Neural progenitor cell (in vitro differentiated cells): ENCODE data around the gene MDP1. TPM values are rescaled to one million over a fixed set of nuclear protein-coding genes. Genes with fewer than 3 reads are reported as not detected.
"Not testable (repeated sequence)": the region's sequence is repeated elsewhere in the genome, so short reads cannot be mapped to it uniquely, and the experiment has no call there.

Experiments used
- DNase-seq: peaks from one replicate; pipeline ENCODE4 v3.0.0-alpha.2; 2016; ENCODE audit warnings: low spot score
- H2AFZ ChIP-seq: fragments of 200-600 bp; sonication (generic); replicated peaks from 2 replicates; pipeline ENCODE4 v1.6.1; 2016; ENCODE audit warnings: antibody characterized with exemption
- H3F3A ChIP-seq: fragments of 200-600 bp; sonication (generic); 2 replicates; pipeline ENCODE4 v1.6.1; 2016; ENCODE audit warnings: antibody characterized with exemption, low read depth
- H3K27ac ChIP-seq: fragments of 200-600 bp; sonication (generic); 2 replicates; pipeline ENCODE4 v1.5.1; 2016; ENCODE audit warnings: mild to moderate bottlenecking
- H3K27me3 ChIP-seq: fragments of 200-600 bp; sonication (generic); 2 replicates; pipeline ENCODE4 v1.6.1; 2016; ENCODE audit warnings: mild to moderate bottlenecking, moderate library complexity
- H3K36me3 ChIP-seq: fragments of 200-600 bp; sonication (generic); 2 replicates; pipeline ENCODE4 v1.5.1; 2016
- H3K4me1 ChIP-seq: fragments of 200-600 bp; sonication (generic); 2 replicates; pipeline ENCODE4 v1.6.1; 2016; ENCODE audit warnings: mixed run types
- H3K4me2 ChIP-seq: fragments of 200-600 bp; sonication (generic); 2 replicates; pipeline ENCODE4 v1.6.1; 2016
- H3K4me3 ChIP-seq: fragments of 200-600 bp; sonication (generic); 2 replicates; pipeline ENCODE4 v1.5.1; 2016
- H3K79me2 ChIP-seq: fragments of 200-600 bp; sonication (generic); 2 replicates; pipeline ENCODE4 v1.6.1; 2016; ENCODE audit warnings: low read depth
- H3K9ac ChIP-seq: fragments of 200-600 bp; sonication (generic); 2 replicates; pipeline ENCODE4 v1.6.1; 2016
- H3K9me3 ChIP-seq: fragments of 200-600 bp; sonication (generic); 2 replicates; pipeline ENCODE4 v1.5.1; 2016; ENCODE audit warnings: low read depth
- H4K20me1 ChIP-seq: fragments of 200-600 bp; sonication (generic); 2 replicates; pipeline ENCODE4 v1.6.1; 2016; ENCODE audit warnings: low read depth
- H3K27ac Mint-ChIP-seq: 3 replicates; pipeline ENCODE4 v1.8.0; 2021; ENCODE audit warnings: mixed read lengths
- H3K27me3 Mint-ChIP-seq: 2 replicates; pipeline ENCODE4 v1.8.0; 2022; ENCODE audit warnings: low read depth, mild to moderate bottlenecking, inconsistent platforms, moderate library complexity, mixed read lengths; ENCODE audit not compliant: insufficient read depth
- H3K36me3 Mint-ChIP-seq: 3 replicates; pipeline ENCODE4 v1.8.0; 2021; ENCODE audit warnings: mixed read lengths
- H3K4me1 Mint-ChIP-seq: 3 replicates; pipeline ENCODE4 v1.8.0; 2021; ENCODE audit warnings: mixed read lengths
- H3K4me3 Mint-ChIP-seq: 3 replicates; pipeline ENCODE4 v1.8.0; 2021; ENCODE audit warnings: mild to moderate bottlenecking, moderate library complexity, mixed read lengths
- H3K9me3 Mint-ChIP-seq: 3 replicates; pipeline ENCODE4 v1.8.0; 2020; ENCODE audit warnings: mixed read lengths
- EZH2 ChIP-seq: fragments of 200-600 bp; sonication (generic); IDR thresholded peaks from 2 replicates; pipeline ENCODE4 v1.6.1; 2017; ENCODE audit warnings: antibody characterized with exemption, mild to moderate bottlenecking, moderate library complexity
- EZH2phosphoT487 ChIP-seq: fragments of 200-600 bp; sonication (generic); IDR thresholded peaks from 2 replicates; pipeline ENCODE4 v1.6.1; 2017; ENCODE audit warnings: antibody characterized with exemption
- total RNA-seq: library from RNA; depleted of rRNA; stranded (reverse); fragments of >200 nt; gene quantifications from 2 replicates; pipeline ENCODE4 v1.2.3, GENCODE V29; 2015; ENCODE audit warnings: low replicate concordance
- TF ChIP-seq, protein P1 (sequence below): fragments of 200-600 bp; sonication (generic); IDR thresholded peaks from 2 replicates; pipeline ENCODE4 v1.5.1; 2017; ENCODE audit warnings: antibody characterized with exemption, mild to moderate bottlenecking

The MDP1 gene
- total RNA-seq, 1 donor from 2014 or later, result 18.3 TPM

DNA sequence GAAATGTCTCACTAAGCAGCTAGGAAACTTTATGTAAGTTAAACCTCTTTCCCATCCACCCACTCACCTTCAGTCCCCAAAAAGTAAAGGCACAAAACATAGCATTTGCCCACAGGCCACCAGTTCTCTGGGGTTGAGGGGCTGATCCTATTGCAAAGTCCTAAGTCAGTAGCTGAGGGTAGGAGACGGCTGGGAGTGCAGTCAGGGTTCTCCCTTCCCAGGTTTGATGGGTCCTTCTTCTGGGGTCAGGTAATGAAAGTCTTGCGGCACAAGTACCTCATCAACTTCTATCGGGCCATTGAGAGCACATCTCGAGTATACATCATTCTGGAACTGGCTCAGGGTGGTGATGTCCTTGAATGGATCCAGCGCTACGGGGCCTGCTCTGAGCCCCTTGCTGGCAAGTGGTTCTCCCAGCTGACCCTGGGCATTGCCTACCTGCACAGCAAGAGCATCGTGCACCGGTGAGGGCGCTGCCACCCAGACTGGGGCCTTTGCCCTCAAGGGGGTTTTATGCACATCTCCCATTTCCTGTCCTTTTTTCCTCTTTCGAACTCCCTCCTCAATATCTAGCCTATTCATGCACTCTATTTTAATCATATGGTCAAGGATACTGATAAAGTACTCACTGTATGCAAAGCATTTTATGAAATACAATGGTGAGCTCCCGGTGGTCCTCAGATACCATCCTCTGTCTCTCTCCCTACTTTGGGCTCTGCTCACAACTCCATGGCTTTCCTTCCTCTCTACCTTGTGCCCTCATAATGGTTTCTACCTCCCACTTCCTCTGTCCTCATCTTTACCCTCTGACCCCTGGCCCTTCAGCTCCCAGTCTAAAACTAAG is 9.4 kb downstream of the MDP1 start:
- peaks cover 4% of the 10 kb centered on the region for H3K4me1 Mint-ChIP-seq
- H3K4me3 Mint-ChIP-seq, result no peak overlapping the region
- TF ChIP-seq, protein P1, sequence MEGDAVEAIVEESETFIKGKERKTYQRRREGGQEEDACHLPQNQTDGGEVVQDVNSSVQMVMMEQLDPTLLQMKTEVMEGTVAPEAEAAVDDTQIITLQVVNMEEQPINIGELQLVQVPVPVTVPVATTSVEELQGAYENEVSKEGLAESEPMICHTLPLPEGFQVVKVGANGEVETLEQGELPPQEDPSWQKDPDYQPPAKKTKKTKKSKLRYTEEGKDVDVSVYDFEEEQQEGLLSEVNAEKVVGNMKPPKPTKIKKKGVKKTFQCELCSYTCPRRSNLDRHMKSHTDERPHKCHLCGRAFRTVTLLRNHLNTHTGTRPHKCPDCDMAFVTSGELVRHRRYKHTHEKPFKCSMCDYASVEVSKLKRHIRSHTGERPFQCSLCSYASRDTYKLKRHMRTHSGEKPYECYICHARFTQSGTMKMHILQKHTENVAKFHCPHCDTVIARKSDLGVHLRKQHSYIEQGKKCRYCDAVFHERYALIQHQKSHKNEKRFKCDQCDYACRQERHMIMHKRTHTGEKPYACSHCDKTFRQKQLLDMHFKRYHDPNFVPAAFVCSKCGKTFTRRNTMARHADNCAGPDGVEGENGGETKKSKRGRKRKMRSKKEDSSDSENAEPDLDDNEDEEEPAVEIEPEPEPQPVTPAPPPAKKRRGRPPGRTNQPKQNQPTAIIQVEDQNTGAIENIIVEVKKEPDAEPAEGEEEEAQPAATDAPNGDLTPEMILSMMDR, result no peak
- TF ChIP-seq EZH2 (no peak), EZH2phosphoT487 (no peak)
- no peaks in the 10 kb centered on the region for H3K27me3 ChIP-seq
- DNase-seq, result no peak
- H3K36me3 Mint-ChIP-seq, result peaks cover 38% of the 10 kb centered on the region
- H3K9me3 ChIP-seq, result no peaks in the 10 kb centered on the region
- no peaks in the 10 kb centered on the region for H3K9me3 Mint-ChIP-seq
- no peak overlapping the region for H3K27ac Mint-ChIP-seq
- H3K27me3 Mint-ChIP-seq, result peaks cover 2% of the 10 kb centered on the region
- no peak overlapping the region for H3K27ac ChIP-seq
- no peaks in the 10 kb centered on the region for H4K20me1 ChIP-seq
- H3K4me1 ChIP-seq, result no peaks in the 10 kb centered on the region
- H3K36me3 ChIP-seq, result peaks cover 5% of the 10 kb centered on the region
- H3K79me2 ChIP-seq, result peaks cover 4% of the 10 kb centered on the region
- H3F3A ChIP-seq, result no peaks in the 10 kb centered on the region
- no peak overlapping the region for H2AFZ ChIP-seq
- H3K4me3 ChIP-seq, result no peak overlapping the region
- no peak overlapping the region for H3K4me2 ChIP-seq
- no peak overlapping the region for H3K9ac ChIP-seq

DNA sequence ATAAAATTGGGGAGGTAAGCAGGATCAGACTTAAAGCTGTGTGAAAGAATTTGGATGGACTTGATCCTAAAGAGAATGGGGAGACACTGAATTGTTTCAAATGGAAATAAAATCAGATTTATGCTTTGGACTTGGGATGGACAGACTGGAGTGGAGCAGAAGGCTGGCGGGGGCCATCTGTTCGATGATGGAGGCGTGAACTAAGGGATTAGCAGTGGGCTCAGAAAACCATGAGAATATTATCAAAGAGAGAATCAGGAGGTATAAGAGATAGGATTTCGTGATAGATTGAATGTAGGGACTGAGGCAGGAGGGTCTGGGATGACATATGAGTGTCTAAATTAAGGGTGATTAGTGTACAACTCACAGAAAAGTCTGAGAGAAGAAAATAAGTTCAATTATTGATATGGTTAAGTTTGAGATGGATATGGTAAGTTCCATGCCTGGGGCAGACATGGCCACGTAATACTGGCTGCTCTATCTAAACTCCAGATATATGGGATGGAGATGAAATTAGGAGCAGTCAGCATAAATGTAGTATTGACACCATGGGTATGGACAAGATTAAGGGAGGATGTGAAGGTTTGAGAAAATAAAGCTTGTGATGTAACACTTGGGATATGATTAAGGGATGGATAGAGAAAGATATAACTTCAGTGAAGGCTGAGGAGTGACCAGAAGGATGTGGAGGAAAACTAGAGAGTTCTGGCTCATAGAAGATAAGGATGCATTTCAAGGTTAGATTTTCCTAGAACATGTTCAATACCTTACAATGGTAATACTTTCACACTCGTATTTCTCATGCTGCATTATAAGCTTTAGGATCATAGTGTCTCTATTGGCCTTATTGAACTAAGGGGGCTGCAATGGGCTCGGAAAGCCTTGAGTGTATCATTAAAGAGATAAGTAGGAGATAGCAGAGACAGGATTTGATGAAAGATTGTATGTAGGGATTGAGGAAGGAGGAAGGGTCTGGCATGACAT is 11.4 kb downstream of the MDP1 start:
- H3K4me3 Mint-ChIP-seq, result no peak overlapping the region

DNA sequence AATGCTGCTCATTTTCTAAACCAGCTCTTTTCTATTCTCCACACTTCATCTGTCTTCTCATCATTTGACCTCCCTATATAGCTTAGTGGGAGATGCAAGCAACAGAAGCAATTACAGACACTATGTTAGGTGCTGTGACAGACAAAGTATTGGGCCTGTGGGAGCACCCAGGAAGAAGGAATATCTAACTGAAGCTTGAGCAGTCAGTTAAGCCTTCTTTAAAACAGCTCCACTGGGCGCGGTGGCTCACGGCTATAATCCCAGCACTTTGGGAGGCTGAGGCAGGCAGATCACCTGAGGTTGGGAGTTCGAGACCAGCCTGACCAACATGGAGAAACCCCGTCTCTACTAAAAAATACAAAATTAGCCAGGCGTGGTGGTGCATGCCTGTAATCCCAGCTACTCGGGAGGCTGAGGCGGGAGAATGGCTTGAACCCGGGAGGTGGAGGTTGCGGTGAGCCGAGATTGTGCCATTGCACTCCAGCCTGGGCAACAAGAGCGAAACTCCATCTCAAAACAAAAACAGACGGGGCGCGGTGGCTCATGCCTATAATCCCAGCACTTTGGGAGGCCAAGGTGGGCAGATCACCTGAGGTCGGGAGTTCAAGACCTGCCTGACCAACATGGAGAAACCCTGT is 12.5 kb downstream of the MDP1 start:
- not testable (repeated sequence) for H3K36me3 ChIP-seq, H3K4me3 Mint-ChIP-seq, H2AFZ ChIP-seq, H3K4me2 ChIP-seq, H3K4me1 ChIP-seq, H3K9me3 ChIP-seq, H3K4me1 Mint-ChIP-seq, H3K27me3 Mint-ChIP-seq, H3K9ac ChIP-seq, H3K79me2 ChIP-seq, DNase-seq, H3K9me3 Mint-ChIP-seq, H3F3A ChIP-seq, H3K27me3 ChIP-seq, H3K4me3 ChIP-seq, H4K20me1 ChIP-seq, H3K27ac Mint-ChIP-seq, H3K27ac ChIP-seq
- peaks cover 36% of the 10 kb centered on the region for H3K36me3 Mint-ChIP-seq

More for the DNA sequence above, 11.4 kb downstream of the MDP1 start:
- peaks cover 2% of the 10 kb centered on the region for H3K27me3 Mint-ChIP-seq
- no peaks in the 10 kb centered on the region for H3K9me3 Mint-ChIP-seq
- no peak overlapping the region for H2AFZ ChIP-seq
- peaks cover 5% of the 10 kb centered on the region for H3K36me3 ChIP-seq
- no peak overlapping the region for H3K4me2 ChIP-seq
- H3K9me3 ChIP-seq, result no peaks in the 10 kb centered on the region
- no peaks in the 10 kb centered on the region for H3K79me2 ChIP-seq
- TF ChIP-seq EZH2, result no peak
- TF ChIP-seq, protein P1, result no peak
- no peak for TF ChIP-seq EZH2phosphoT487
- no peak overlapping the region for H3K27ac ChIP-seq
- H3F3A ChIP-seq, result no peaks in the 10 kb centered on the region
- no peaks in the 10 kb centered on the region for H4K20me1 ChIP-seq
- H3K36me3 Mint-ChIP-seq, result peaks cover 36% of the 10 kb centered on the region
- no peak overlapping the region for H3K9ac ChIP-seq
- H3K4me1 ChIP-seq, result no peaks in the 10 kb centered on the region
- no peak overlapping the region for H3K27ac Mint-ChIP-seq
- no peaks in the 10 kb centered on the region for H3K4me1 Mint-ChIP-seq
- no peak for DNase-seq
- H3K27me3 ChIP-seq, result no peaks in the 10 kb centered on the region
- H3K4me3 ChIP-seq, result no peak overlapping the region

DNA sequence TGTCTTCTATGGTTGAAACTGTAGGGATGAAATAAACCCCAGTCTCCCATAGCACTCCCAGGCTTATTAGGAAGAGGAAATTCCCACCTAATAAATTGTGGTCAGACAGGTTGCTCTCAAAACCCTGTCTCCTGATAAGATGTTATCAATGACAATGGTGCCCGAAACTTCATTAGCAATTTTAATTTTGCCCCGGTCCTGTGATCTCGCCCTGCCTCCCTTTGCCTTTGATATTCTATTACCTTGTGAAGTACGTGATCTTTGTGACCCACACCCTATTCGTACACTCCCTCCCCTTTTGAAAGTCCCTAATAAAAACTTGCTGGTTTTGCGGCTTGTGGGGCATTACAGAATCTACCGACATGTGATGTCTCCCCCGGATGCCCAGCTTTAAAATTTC is 13.3 kb downstream of the MDP1 start:
- H3K27ac Mint-ChIP-seq, H2AFZ ChIP-seq, H3K4me2 ChIP-seq, H3K79me2 ChIP-seq, DNase-seq, H3K9me3 ChIP-seq, H3F3A ChIP-seq, H3K4me1 ChIP-seq, H3K27ac ChIP-seq, H3K4me3 ChIP-seq, H3K4me3 Mint-ChIP-seq, H3K27me3 ChIP-seq, H3K27me3 Mint-ChIP-seq, H4K20me1 ChIP-seq, H3K4me1 Mint-ChIP-seq, H3K36me3 ChIP-seq, H3K9ac ChIP-seq, H3K9me3 Mint-ChIP-seq: not testable (repeated sequence)
- peaks cover 34% of the 10 kb centered on the region for H3K36me3 Mint-ChIP-seq
